ENCODE measurements around the gene BTBD19. TPM values are rescaled to one million over a fixed set of nuclear protein-coding genes. Genes with fewer than 3 reads are reported as not detected.
A peak's percentile ranks its signal among the peaks of the same experiment; 100 is the strongest.
"Not testable (repeated sequence)": the region's sequence is repeated elsewhere in the genome, so short reads cannot be mapped to it uniquely, and the experiment has no call there.

The BTBD19 gene
- total and polyA plus RNA-seq, 2 donors from 2014 or later: 3.2 to 16.5 TPM

DNA sequence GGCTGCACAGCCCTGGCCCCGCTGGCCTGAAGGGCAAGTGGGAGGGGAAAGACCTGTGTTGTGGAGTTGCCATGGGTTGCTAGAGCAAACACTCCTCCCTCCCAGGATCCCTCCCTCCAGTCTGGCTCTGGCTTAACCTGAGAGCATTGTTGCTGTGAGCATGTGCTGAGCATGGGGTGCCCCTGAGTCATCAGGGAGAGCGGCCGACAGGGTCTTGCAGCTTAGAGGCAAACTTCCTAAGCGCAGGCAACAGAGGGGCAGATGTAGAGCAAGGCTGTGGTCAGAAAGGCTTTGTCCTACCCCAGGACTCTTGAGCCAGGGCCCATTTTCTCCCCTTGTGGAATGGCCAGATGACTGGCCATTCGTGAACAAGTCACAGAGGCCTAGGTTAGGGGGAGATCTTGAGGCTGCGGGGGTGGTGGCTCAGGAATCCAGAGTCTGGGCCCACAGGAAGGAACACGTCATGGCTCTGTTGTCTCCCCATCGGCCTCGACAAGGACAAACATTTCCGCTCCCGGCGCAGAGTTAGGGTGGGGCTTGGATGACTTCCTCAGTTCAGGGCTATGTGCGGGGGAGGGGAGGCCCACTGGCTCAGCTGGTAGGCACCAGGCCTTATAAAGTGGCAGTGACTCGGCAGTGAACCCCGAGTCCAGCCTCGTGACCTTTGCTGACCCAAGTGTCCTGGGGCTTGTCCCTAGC is 810 bp upstream of the BTBD19 start:
- TF ChIP-seq, protein P1, sequence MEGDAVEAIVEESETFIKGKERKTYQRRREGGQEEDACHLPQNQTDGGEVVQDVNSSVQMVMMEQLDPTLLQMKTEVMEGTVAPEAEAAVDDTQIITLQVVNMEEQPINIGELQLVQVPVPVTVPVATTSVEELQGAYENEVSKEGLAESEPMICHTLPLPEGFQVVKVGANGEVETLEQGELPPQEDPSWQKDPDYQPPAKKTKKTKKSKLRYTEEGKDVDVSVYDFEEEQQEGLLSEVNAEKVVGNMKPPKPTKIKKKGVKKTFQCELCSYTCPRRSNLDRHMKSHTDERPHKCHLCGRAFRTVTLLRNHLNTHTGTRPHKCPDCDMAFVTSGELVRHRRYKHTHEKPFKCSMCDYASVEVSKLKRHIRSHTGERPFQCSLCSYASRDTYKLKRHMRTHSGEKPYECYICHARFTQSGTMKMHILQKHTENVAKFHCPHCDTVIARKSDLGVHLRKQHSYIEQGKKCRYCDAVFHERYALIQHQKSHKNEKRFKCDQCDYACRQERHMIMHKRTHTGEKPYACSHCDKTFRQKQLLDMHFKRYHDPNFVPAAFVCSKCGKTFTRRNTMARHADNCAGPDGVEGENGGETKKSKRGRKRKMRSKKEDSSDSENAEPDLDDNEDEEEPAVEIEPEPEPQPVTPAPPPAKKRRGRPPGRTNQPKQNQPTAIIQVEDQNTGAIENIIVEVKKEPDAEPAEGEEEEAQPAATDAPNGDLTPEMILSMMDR (IDR thresholded peaks at IDR 0.05; ENCODE audit: borderline replicate concordance, extremely low read depth, insufficient read depth): no peak
- H3K9ac ChIP-seq (ENCODE audit: low read length in 3 of 3): peak overlapping the region in 2 of 3 donors; percentile 50 to 97
- H3K4me3 ChIP-seq (ENCODE audit: low read length in 3 of 3): peak overlapping the region in 1 of 3 donors; percentile 40
- DNase-seq: peak; percentile 90 to 99 (median 96)
- H3K9me3 ChIP-seq (ENCODE audit: control insufficient read depth in 2 of 3, insufficient read depth in 1 of 3, low read length in 3 of 3): no peaks in the 10 kb centered on the region
- peak overlapping the region; percentile 98 to 100 for H3K27ac ChIP-seq (ENCODE audit: low read depth in 2 of 2, low read length in 2 of 2)
- H3K36me3 ChIP-seq (ENCODE audit: control insufficient read depth in 2 of 3, insufficient read depth in 3 of 3, low read length in 3 of 3): peaks cover 0 to 8% (median 4%) of the 10 kb centered on the region in 3 donors
- peaks cover 19 to 46% (median 39%) of the 10 kb centered on the region in 3 donors for H3K4me1 ChIP-seq (ENCODE audit: control insufficient read depth in 2 of 3, insufficient read depth in 2 of 3, low read depth in 1 of 3, low read length in 3 of 3)
- peak; percentile 49 for FAIRE-seq
- intact Hi-C loops (cut with DNase I): no loop called here
- H3K27me3 ChIP-seq (ENCODE audit: control insufficient read depth, insufficient read depth, low read length): no peaks in the 10 kb centered on the region

DNA sequence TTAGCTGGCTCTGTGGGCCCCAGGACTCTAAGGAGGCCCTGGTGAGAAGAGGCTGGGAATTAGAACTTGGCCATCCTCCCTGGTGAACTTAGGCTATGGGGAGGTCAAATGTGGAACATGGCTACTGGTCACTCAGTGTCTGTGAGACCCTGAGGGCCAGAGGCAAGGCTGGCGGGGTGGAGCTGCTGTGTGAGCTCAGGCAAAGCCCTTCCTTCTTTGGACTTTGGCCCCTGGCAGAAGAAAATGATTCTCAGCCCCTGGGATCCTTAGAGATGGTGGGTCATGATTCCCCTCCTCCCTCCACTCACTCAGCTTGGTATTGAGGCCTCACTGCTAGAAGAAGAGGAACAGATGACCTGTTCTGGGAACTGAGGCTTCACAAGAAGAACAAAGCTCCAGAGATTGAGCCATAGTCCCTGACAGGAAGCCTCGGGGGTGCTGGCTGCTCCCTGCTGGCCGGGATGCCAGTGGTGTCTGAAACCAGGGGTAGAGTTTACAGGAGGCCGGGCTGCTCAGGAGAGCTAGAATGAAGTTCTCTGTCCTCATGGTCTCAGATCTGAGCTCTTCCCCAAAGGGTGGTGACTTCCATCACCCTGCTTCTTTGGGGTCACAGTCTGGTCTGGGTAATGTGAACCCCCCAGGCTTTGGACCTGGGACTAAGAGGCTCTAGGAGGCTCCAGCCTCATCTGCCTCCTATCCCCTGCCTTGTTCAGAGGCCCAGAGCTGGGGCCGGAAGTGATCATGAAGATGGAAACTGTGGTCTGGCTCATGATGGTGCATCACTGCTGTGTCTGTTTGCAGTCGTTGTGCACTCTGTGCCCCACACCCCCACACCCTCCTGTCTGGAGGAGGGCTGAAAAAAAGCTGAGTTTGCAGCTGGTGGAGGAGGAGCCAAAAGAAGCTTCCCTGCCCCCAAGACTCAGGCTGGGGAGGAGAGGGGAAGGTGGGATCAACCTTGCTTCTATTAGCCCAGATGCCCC is 905 bp downstream of the BTBD19 start:
- peak overlapping the region; percentile 12 to 45 (median 42) for H3K4me3 ChIP-seq (ENCODE audit: low read length in 3 of 3)
- H3K9ac ChIP-seq (ENCODE audit: low read length in 3 of 3): peak overlapping the region; percentile 35 to 97 (median 61)
- TF ChIP-seq, protein P1 (IDR thresholded peaks at IDR 0.05; ENCODE audit: borderline replicate concordance, extremely low read depth, insufficient read depth): no peak
- H3K27ac ChIP-seq (ENCODE audit: low read depth in 2 of 2, low read length in 2 of 2): peak overlapping the region; percentile 98 to 100
- H3K36me3 ChIP-seq (ENCODE audit: control insufficient read depth in 2 of 3, insufficient read depth in 3 of 3, low read length in 3 of 3): peaks cover 0 to 5% (median 2%) of the 10 kb centered on the region in 3 donors
- no peaks in the 10 kb centered on the region for H3K27me3 ChIP-seq (ENCODE audit: control insufficient read depth, insufficient read depth, low read length)
- intact Hi-C loops (cut with DNase I): no loop called here
- H3K9me3 ChIP-seq (ENCODE audit: control insufficient read depth in 2 of 3, insufficient read depth in 1 of 3, low read length in 3 of 3): no peaks in the 10 kb centered on the region
- FAIRE-seq: no peak
- peak; percentile 41 to 84 (median 75) for DNase-seq
- H3K4me1 ChIP-seq (ENCODE audit: control insufficient read depth in 2 of 3, insufficient read depth in 2 of 3, low read depth in 1 of 3, low read length in 3 of 3): peaks cover 19 to 48% (median 39%) of the 10 kb centered on the region in 3 donors

DNA sequence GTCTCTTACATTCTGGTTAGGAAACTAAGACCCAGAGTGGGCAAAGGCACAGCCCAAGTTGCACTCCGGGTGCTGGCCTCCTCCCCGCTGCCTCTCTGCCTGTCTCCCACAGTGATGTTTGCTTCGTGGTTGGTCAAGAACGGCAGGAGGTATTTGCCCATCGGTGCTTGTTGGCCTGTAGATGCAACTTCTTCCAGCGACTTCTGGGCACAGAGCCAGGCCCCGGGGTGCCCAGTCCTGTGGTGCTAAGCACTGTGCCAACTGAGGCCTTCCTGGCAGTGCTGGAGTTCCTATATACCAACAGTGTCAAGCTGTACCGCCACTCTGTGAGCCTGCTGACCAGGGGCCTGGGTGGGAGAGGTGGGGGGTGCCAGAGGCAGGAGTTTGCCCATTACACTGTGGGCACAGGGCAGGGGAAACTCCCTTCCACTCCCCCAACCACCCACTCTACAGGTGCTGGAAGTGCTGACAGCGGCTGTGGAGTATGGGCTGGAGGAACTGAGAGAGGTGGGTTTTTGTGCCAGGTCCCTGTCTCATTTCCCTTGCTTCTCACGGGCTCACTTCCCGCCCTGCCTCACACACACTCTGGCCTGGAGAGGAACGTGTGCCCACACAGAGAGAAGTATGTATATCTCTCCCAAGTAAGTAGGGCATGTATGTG is 1.9 kb downstream of the BTBD19 start:
- Histone ChIP-seq H3K36me3 (ENCODE audit: control insufficient read depth in 2 of 3, insufficient read depth in 3 of 3, low read length in 3 of 3) (peaks cover 0 to 5% (median 0%) of the 10 kb centered on the region in 3 donors), H3K27ac (ENCODE audit: low read depth in 2 of 2, low read length in 2 of 2) (peak overlapping the region; percentile 98 to 100), H3K9ac (ENCODE audit: low read length in 3 of 3) (peak overlapping the region in 1 of 3 donors; percentile 97), H3K4me1 (ENCODE audit: control insufficient read depth in 2 of 3, insufficient read depth in 2 of 3, low read depth in 1 of 3, low read length in 3 of 3) (peaks cover 19 to 48% (median 39%) of the 10 kb centered on the region in 3 donors), H3K9me3 (ENCODE audit: control insufficient read depth in 2 of 3, insufficient read depth in 1 of 3, low read length in 3 of 3) (no peaks in the 10 kb centered on the region), H3K27me3 (ENCODE audit: control insufficient read depth, insufficient read depth, low read length) (no peaks in the 10 kb centered on the region), H3K4me3 (ENCODE audit: low read length in 3 of 3) (peak overlapping the region in 1 of 3 donors; percentile 42)
- TF ChIP-seq, protein P1 (IDR thresholded peaks at IDR 0.05; ENCODE audit: borderline replicate concordance, extremely low read depth, insufficient read depth): no peak
- intact Hi-C loops (cut with DNase I): no loop called here
- DNase-seq (peak in 2 of 5 donors; percentile 66 to 88), FAIRE-seq (no peak)

DNA sequence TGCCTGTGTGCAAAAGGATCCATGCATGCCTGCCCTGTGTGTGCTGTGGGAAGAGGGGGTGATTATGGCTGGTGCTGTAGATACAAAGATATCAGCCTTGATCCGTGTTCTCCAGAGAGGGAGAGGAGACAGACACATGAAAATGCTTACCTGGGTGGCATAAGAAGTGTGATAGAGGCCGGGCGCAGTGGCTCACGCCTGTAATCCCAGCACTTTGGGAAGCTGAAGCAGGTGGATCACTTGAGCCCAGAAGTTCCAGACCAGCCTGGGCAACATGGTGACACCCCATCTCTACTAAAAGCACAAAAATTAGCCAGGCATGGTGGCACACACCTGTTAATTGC is 2.4 kb downstream of the BTBD19 start:
- H3K4me3 ChIP-seq (ENCODE audit: low read length in 3 of 3); intact Hi-C loops (cut with DNase I); H3K27me3 ChIP-seq (ENCODE audit: control insufficient read depth, insufficient read depth, low read length); H3K9me3 ChIP-seq (ENCODE audit: control insufficient read depth in 2 of 3, insufficient read depth in 1 of 3, low read length in 3 of 3); H3K9ac ChIP-seq (ENCODE audit: low read length in 3 of 3); H3K27ac ChIP-seq (ENCODE audit: low read depth in 2 of 2, low read length in 2 of 2); FAIRE-seq; H3K36me3 ChIP-seq (ENCODE audit: control insufficient read depth in 2 of 3, insufficient read depth in 3 of 3, low read length in 3 of 3): not testable (repeated sequence)
- H3K4me1 ChIP-seq (ENCODE audit: control insufficient read depth in 2 of 3, insufficient read depth in 2 of 3, low read depth in 1 of 3, low read length in 3 of 3): peaks cover 19 to 48% (median 39%) of the 10 kb centered on the region in 3 donors
- peak in 2 of 5 donors; percentile 27 to 31 for DNase-seq
